ENCODE data around the gene CNTNAP3B. TPM values are rescaled to one million over a fixed set of nuclear protein-coding genes. Genes with fewer than 3 reads are reported as not detected.
"Not testable (repeated sequence)": the region's sequence is repeated elsewhere in the genome, so short reads cannot be mapped to it uniquely, and the experiment has no call there.

The CNTNAP3B gene
- total and polyA plus RNA-seq, 5 experiments from 2014 or later, result not detected

DNA sequence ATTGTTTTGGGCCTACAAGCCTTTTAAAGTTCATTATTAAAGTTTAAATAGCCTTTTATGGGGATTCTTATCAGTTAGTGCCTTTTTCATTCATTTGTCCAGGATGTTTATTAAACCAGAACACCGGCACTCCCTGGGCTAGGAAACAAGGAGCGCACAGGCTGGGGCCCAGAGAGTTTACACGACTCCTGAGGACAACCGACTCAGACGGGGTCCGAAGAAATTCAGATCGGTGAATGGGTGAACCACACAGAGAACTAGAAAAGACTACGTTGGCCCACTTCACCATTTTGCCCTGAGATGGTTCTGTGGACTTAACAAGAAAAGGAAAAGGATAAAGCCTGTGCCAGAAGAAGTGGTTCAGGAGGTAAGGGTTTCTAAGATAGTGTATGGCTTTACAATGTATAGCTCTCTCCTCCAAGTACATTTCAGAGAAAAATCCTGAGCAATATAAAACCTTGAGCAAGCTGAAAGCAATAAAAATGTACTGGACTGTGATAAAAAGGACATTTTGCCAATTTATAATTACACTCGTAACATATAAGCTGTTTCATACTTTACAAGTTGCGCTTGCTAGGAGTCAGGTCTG lies 84.7 kb downstream of the CNTNAP3B start:
- H3K27me3 Mint-ChIP-seq, H3K36me3 Mint-ChIP-seq, DNase-seq, H3K4me1 Mint-ChIP-seq, H3K9me3 Mint-ChIP-seq, H3K27ac Mint-ChIP-seq, POLR2A ChIA-PET, ATAC-seq, H3K4me3 Mint-ChIP-seq: not testable (repeated sequence)

DNA sequence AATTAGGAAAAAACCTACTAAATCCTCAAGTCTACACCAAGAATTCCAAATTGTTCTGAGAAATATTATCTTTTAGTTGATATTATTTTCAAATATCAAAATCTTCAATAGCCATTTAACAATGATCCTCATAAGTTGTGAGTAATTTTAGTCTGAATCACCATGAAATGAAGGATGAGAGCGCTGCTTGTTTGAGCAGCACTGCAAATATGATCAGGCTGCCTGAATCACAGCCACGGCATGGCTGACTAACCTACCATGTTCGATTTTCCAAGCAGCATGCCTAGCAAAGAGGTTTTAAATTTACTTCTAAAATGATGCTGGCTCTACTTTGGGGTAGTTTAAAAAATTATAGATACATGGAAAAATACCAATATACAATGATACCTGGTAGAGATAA lies 95.7 kb downstream of the CNTNAP3B start:
- DNase-seq, H3K9me3 Mint-ChIP-seq, H3K27ac Mint-ChIP-seq, H3K4me3 Mint-ChIP-seq, H3K27me3 Mint-ChIP-seq, H3K36me3 Mint-ChIP-seq, ATAC-seq, POLR2A ChIA-PET, H3K4me1 Mint-ChIP-seq: not testable (repeated sequence)

DNA sequence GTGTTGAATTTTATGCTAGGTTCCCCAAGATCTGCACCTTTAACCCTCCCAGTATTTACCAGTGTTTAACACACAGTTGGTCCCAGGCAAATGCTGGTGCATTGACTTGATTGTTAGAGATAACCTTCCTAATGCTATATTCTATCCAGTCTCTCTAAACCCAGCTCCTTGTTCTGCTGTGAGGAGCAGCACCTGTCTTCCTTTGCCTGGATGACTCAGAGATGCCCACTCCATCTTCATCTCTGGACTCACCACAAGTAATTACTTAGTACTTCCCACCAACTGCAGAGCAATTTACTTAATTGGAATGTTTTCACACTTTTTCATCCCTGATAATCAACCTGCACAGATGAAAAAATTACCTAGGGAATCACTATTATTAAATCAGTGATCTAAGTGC lies 108.6 kb downstream of the CNTNAP3B start:
- H3K4me1 Mint-ChIP-seq, H3K36me3 Mint-ChIP-seq, H3K27ac Mint-ChIP-seq, H3K9me3 Mint-ChIP-seq, DNase-seq, POLR2A ChIA-PET, H3K4me3 Mint-ChIP-seq, H3K27me3 Mint-ChIP-seq, ATAC-seq: not testable (repeated sequence)

DNA sequence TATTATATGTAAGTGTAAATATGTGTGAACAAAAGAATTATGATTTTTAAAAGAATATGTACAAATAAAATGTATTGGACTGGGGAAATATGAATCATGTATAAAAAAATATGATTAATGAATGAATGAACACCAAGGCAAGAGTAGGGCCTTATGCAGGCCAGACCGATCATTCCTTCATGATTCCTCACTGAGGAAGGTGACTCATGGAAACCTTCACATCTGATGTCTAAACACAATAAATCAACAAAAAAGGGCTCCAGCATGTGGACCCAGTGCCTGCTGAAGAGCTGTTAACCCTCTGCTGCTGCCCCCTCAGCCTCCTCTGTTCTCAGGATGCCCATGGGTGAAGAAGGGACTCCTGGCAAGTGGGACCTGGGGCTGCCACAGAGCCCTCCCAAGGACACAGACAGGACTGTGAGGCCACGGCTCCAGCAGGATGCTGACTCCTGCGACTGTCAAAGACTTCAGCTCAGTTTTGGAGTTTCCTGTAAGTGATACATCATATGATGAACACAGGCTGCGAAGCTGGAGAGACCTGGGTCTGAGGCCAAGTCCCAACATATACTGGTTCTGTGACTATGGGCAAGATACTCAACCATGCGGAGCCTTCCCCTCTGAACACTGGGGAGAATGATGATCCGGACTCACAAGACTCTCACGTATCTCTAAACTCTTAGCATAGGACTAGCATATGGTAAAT lies 110.9 kb downstream of the CNTNAP3B start:
- POLR2A ChIA-PET, H3K36me3 Mint-ChIP-seq, H3K27me3 Mint-ChIP-seq, DNase-seq, H3K27ac Mint-ChIP-seq, H3K9me3 Mint-ChIP-seq, H3K4me1 Mint-ChIP-seq, H3K4me3 Mint-ChIP-seq, ATAC-seq: not testable (repeated sequence)

DNA sequence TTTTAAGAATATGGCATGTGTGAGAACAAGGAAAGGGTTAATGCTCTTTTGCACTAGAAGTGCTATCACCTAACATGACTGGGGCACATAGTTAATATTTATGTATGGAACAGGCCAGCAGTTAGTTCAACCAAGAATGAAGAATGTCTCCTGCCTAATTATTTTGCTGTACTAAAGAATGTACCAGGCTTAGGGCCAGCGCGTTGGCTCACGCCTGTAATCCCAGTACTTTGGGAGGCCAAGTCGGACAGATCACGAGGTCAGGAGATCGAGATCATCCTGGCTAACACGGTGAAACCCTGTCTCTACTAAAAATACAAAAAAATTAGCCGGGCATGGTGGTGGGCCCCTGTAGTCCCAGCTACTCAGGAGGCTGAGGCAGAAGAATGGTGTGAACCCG lies 114.9 kb downstream of the CNTNAP3B start:
- H3K4me1 Mint-ChIP-seq, POLR2A ChIA-PET, DNase-seq, H3K9me3 Mint-ChIP-seq, ATAC-seq, H3K27me3 Mint-ChIP-seq, H3K36me3 Mint-ChIP-seq, H3K27ac Mint-ChIP-seq, H3K4me3 Mint-ChIP-seq: not testable (repeated sequence)

DNA sequence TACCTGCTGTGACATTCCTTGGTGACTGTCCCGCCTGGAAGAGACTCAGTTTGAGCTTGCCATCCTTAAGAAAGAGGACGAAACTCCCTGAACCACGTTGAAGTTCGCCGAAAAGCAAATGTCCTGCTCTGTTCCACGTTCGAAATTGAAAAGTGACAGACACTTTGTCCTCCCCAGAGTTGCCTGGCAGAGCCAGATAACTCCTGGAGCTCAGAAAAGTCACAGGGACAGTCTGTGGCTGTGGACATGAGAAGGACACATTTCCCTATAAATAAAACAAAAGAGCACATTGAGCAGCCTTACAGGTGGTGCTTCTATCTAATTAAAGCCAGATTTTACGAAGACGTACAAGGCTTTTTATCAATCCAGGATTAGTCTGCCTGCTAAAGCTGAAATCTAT lies 137.6 kb downstream of the CNTNAP3B start:
- H3K27ac Mint-ChIP-seq, H3K9me3 Mint-ChIP-seq, H3K36me3 Mint-ChIP-seq, H3K27me3 Mint-ChIP-seq, DNase-seq, H3K4me3 Mint-ChIP-seq, POLR2A ChIA-PET, H3K4me1 Mint-ChIP-seq, ATAC-seq: not testable (repeated sequence)

DNA sequence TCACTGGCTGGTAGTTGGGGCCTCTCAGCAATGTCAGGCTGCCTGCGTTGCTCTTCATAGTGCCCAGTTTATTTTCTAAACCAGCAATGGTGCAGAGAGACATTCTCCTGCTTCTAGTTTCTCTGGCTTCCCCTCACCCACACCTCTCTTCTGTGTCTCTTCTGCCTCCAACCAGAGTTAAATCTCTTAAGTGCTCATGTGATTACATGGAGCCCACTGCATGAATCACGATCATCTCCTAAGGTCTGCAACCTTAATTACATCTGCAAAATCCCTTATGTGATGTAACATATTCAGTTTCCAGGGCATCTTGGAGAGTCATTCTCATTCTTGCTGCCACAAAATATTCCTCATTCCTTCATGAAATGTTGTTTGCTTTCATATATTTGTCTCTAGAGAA lies 149.0 kb downstream of the CNTNAP3B start:
- POLR2A ChIA-PET, H3K36me3 Mint-ChIP-seq, H3K27ac Mint-ChIP-seq, H3K4me1 Mint-ChIP-seq, H3K4me3 Mint-ChIP-seq, H3K27me3 Mint-ChIP-seq, H3K9me3 Mint-ChIP-seq, DNase-seq, ATAC-seq: not testable (repeated sequence)

DNA sequence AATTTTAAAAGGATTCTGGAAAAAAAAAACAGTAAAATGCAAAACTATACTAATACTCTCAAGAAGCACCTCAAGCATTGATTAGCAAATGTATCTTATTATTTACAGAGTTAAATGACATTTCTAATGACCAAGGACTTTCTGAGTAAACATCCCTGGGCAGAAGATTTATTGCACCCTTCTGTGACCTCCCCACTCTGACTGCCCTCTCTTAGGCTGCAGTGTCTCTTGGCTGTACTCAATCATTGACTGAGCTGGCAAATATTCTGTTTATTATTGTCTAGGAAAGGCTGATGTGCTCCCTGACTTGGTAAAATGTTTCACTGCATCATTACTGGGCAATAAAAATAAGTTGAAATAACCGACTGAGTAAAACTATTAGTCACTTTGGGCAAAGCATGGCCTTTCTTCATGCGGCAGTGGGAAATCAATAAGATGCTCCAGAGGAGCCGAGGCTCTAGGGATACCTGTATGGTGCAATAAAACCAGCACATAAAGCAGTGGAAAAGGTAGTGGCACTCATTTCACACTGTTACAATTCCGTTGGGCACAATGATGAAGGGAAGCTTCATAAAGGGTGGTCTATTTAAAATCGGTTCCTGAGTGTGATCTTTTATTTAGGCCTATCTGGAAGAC lies 151.1 kb downstream of the CNTNAP3B start:
- ATAC-seq, H3K27me3 Mint-ChIP-seq, H3K36me3 Mint-ChIP-seq, DNase-seq, H3K4me3 Mint-ChIP-seq, POLR2A ChIA-PET, H3K9me3 Mint-ChIP-seq, H3K27ac Mint-ChIP-seq, H3K4me1 Mint-ChIP-seq: not testable (repeated sequence)

DNA sequence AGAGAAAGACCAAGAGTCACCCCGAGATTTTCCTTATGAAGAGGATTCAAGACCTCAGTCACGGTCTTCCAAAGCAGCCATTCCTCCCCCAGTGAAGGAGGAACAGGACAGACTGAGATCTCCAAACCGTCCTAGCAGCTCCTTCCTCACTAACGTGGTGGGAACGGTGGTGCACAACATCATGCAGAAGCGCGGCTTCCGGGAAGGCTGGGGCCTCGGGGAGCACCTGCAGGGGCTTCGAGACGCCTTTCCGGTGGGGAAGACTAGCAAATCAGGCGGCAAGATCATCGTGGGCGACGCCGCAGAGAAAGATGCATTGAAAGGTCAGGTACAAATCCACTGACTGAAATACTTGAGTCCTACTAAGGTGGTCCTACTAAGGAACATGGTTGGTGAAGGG lies 154.3 kb downstream of the CNTNAP3B start:
- POLR2A ChIA-PET, ATAC-seq, H3K4me1 Mint-ChIP-seq, H3K27ac Mint-ChIP-seq, H3K27me3 Mint-ChIP-seq, H3K36me3 Mint-ChIP-seq, H3K4me3 Mint-ChIP-seq, H3K9me3 Mint-ChIP-seq: not testable (repeated sequence)
- peak in 1 of 10 donors; percentile 0 for DNase-seq

DNA sequence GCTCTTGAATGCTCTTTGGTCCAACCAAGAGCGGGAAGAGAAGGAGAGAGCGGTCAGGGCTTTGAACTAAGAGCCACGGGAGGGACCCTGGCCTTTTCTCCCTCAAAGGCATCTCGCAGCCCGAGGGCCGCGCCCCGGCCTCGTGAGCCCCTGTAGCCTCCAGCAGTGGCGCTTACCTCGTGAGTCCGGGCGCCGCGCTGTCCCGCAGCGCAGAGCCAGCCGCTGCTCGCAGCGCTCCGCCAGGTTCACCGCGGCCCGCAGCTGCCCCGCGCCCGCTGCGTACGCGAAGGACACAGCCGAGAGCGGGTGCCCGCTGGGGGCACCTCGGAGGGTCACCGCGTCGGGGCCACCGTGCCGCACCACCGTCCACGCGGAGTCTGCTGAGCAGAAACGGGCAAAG lies 176.2 kb downstream of the CNTNAP3B start:
- DNase-seq, H3K4me1 Mint-ChIP-seq, H3K4me3 Mint-ChIP-seq, H3K9me3 Mint-ChIP-seq, H3K27me3 Mint-ChIP-seq, ATAC-seq, H3K36me3 Mint-ChIP-seq, POLR2A ChIA-PET, H3K27ac Mint-ChIP-seq: not testable (repeated sequence)

DNA sequence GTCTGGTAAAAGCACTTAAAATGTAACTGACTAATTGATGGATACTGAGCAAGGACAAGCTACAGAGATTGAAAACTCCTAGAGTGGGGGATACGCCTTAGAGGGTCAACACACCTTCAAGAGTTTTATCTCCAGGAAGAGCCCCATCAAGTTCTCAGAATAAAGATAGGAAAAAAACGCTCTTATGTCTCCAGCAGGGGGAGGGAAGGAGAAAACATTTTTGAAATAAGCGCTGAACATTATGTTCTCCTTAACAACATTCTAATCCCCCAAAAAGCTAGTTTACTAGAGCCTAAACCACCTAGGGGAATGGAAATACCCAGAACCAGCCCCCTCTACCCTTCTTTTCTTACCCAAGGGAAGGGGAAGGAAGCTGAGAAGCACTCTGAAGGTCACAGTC lies 187.5 kb downstream of the CNTNAP3B start:
- H3K4me1 Mint-ChIP-seq, H3K36me3 Mint-ChIP-seq, H3K4me3 Mint-ChIP-seq, H3K27ac Mint-ChIP-seq, H3K9me3 Mint-ChIP-seq, ATAC-seq, POLR2A ChIA-PET, DNase-seq: not testable (repeated sequence)
- peaks cover 0 to 11% (median 3%) of the 10 kb centered on the region in 5 donors for H3K27me3 Mint-ChIP-seq

DNA sequence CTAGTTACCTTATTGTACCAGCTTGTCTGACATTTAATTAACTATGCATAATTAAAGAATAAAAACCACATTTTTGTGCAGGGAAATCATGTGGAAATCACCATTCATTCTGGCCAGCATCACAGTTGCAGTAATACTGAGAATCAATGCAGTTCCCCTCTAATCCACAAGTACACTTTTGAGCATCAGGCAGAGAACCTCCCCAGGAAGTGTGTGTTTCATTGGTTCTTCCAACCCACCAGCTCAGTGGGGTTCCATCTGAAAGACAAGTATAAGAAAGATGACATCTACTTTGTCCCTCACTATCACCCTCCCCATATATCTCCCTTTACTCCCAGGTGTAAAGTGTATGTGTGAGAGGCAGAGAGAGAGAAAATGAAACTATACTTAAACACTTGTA lies 191.1 kb downstream of the CNTNAP3B start:
- H3K27ac Mint-ChIP-seq, ATAC-seq, H3K9me3 Mint-ChIP-seq, H3K4me1 Mint-ChIP-seq, H3K4me3 Mint-ChIP-seq, POLR2A ChIA-PET, H3K36me3 Mint-ChIP-seq, DNase-seq: not testable (repeated sequence)
- peaks cover 0 to 11% (median 3%) of the 10 kb centered on the region in 5 donors for H3K27me3 Mint-ChIP-seq

DNA sequence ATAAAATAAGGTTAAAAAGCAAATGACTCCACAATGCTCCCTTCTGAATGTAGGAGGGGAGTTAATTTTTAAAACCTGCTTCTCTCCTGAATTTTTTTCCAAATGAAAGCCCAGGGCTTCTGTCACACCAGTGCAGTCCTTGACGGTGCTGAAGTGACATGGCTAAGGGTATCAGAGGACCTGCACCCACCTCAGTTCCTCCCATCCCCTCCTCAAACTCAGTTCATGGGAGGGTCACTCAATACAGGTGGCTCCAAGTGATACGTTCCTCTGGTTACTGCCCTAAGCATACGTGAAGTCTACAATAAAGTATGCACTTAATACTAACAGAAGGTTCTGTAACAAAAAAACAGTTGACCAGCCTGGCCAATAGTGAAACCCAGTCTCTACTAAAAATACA lies 193.5 kb downstream of the CNTNAP3B start:
- ATAC-seq, H3K4me1 Mint-ChIP-seq, H3K9me3 Mint-ChIP-seq, H3K4me3 Mint-ChIP-seq, H3K36me3 Mint-ChIP-seq, DNase-seq, H3K27ac Mint-ChIP-seq, POLR2A ChIA-PET: not testable (repeated sequence)
- H3K27me3 Mint-ChIP-seq, result peaks cover 0 to 11% (median 0%) of the 10 kb centered on the region in 5 donors

DNA sequence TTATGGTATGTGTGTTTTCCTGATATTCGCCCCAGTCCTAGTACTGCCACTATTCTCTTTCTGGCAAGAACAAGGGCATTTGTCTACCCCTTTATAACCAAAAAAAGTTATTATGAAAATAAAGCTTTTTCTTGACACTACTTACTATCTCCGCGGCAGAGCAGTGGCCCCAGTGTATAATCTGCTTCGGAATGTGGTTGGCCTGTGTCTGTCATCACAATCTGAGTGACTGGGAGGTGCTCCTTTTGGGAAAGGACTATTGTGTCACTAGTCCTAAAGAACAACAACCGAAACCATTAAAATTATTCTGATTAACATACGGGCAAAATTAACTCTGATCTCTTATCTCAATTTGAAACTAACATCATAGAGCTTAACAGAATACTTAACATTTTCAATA lies 200.1 kb downstream of the CNTNAP3B start:
- POLR2A ChIA-PET, H3K36me3 Mint-ChIP-seq, ATAC-seq, H3K4me3 Mint-ChIP-seq, H3K9me3 Mint-ChIP-seq, H3K27ac Mint-ChIP-seq, H3K4me1 Mint-ChIP-seq, DNase-seq: not testable (repeated sequence)
- H3K27me3 Mint-ChIP-seq, result peaks cover 0 to 11% (median 0%) of the 10 kb centered on the region in 5 donors

All from naive thymus-derived CD8-positive, alpha-beta T cell (primary cell).